Head of caudate nucleus (tissue), 42 donors: Measurements from ENCODE around the gene RIPPLY3.

Experiments used
- DNase-seq, 42 donors: peaks; one replicate each; pipeline versions ENCODE4 v3.0.0 to v3.0.0-alpha.2; 2020 to 2021; ENCODE audit warnings: mixed read lengths in 7 of 42
- intact Hi-C: fragments of 100-400 bp; cut with DNase I; formaldehyde crosslinking; loops from one replicate; pipeline ENCODE4 v1.15.0; 2022

Gene RIPPLY3

GRCh38 chr21:37006486-37007291 is at the start of gene RIPPLY3:
RIPPLY3 (plus strand) TSS chr21:37006702; CDS start chr21:37006773, 71 bp downstream.
- intact Hi-C loops, result no loop called here
- DNase-seq, result peak in 17 of 42 donors; percentile 17 to 61 (median 45)

- DNase-seq, result no peak
- intact Hi-C loops, result no loop called here
Measured at GRCh38 chr21:36959020-36959835, 47.3 kb upstream of the RIPPLY3 start.

GRCh38 chr21:36960676-36961284 is 45.7 kb upstream of the RIPPLY3 start:
- no peak for DNase-seq

GRCh38 chr21:36962098-36962780 is 44.3 kb upstream of the RIPPLY3 start:
- intact Hi-C loops, result no loop called here
- no peak for DNase-seq

More at GRCh38 chr21:36960676-36961284, 45.7 kb upstream of the RIPPLY3 start:
- intact Hi-C loops, result no loop called here

- DNase-seq, result no peak
- intact Hi-C loops, result no loop called here
Measured at GRCh38 chr21:36964398-36964797, 42.1 kb upstream of the RIPPLY3 start.

- intact Hi-C loops, result no loop called here
- DNase-seq, result no peak
Measured at GRCh38 chr21:36964827-36965719, 41.4 kb upstream of the RIPPLY3 start.

GRCh38 chr21:36965720-36966065 is 40.8 kb upstream of the RIPPLY3 start:
- no peak for DNase-seq
- intact Hi-C loops, result no loop called here

GRCh38 chr21:36966066-36966820 is 40.3 kb upstream of the RIPPLY3 start, which contains the start of gene HLCS:
HLCS (minus strand) TSS chr21:36966669; CDS start chr21:36966638, 31 bp downstream.
- DNase-seq, result peak in 41 of 42 donors; percentile 34 to 83 (median 66)
- intact Hi-C loops, result no loop called here

GRCh38 chr21:36966821-36967768 is 39.4 kb upstream of the RIPPLY3 start:
- intact Hi-C loops, result no loop called here
- peak in 14 of 42 donors; percentile 12 to 63 (median 28) for DNase-seq

- intact Hi-C loops, result no loop called here
- DNase-seq, result no peak
Measured at GRCh38 chr21:36968414-36968813, 38.1 kb upstream of the RIPPLY3 start.

- intact Hi-C loops, result no loop called here
- no peak for DNase-seq
Measured at GRCh38 chr21:36968976-36969375, 37.5 kb upstream of the RIPPLY3 start.

GRCh38 chr21:36973986-36974850 is 32.3 kb upstream of the RIPPLY3 start:
- intact Hi-C loops, result no loop called here
- peak in 1 of 42 donors; percentile 19 for DNase-seq

- intact Hi-C loops, result no loop called here
- no peak for DNase-seq
Measured at GRCh38 chr21:36974851-36975192, 31.7 kb upstream of the RIPPLY3 start.

- DNase-seq, result no peak
- intact Hi-C loops, result no loop called here
Measured at GRCh38 chr21:36976228-36976861, 30.2 kb upstream of the RIPPLY3 start.
